GM12891 (cell line): ENCODE results near the gene PTAR1.

Experiments used
- DNase-seq: peaks from one replicate; pipeline ENCODE4 v3.0.0; 2011; ENCODE audit warnings: low spot score; ENCODE audit not compliant: insufficient read length
- FAIRE-seq: peaks from 2 replicates; lab custom pipeline; 2011; peaks lifted over from hg19 to GRCh38; lab: Jason Lieb, UNC
- PAX5 ChIP-seq: IDR thresholded peaks from 2 replicates; pipeline ENCODE4 v1.6.1; 2011; ENCODE audit warnings: low read length, moderate library complexity, mild to moderate bottlenecking; ENCODE audit not compliant: insufficient read depth, severe bottlenecking
- POLR2A ChIP-seq: IDR thresholded peaks from 2 replicates; pipeline ENCODE4 v1.6.1; 2011; ENCODE audit warnings: low read depth, low read length, control low read depth
- POLR2AphosphoS5 ChIP-seq: IDR thresholded peaks from 2 replicates; pipeline ENCODE4 v1.6.1; 2011; ENCODE audit warnings: low read depth, low read length, control low read depth
- POU2F2 ChIP-seq: IDR thresholded peaks from 2 replicates; pipeline ENCODE4 v1.6.1; 2011; ENCODE audit warnings: low read depth, mild to moderate bottlenecking, control low read depth, low read length, moderate library complexity
- SPI1 ChIP-seq: IDR thresholded peaks from 2 replicates; pipeline ENCODE4 v1.6.1; 2011; ENCODE audit warnings: low read depth, low read length, control low read depth
- TAF1 ChIP-seq: IDR thresholded peaks from 2 replicates; pipeline ENCODE4 v1.6.1; 2011; ENCODE audit warnings: low read depth, low read length, control low read depth

Gene PTAR1

GRCh38 chr9:69753830-69754229 is 6.0 kb downstream of the PTAR1 start:
- FAIRE-seq (peak; percentile 9), DNase-seq (no peak)
- no peak for TF ChIP-seq SPI1
- no peak for TF ChIP-seq PAX5
- TF ChIP-seq POLR2AphosphoS5: no peak
- no peak for TF ChIP-seq POU2F2

- no peak for TF ChIP-seq PAX5
- TF ChIP-seq POLR2A: no peak
- TF ChIP-seq POU2F2: no peak
- no peak for TF ChIP-seq POLR2AphosphoS5
- no peak for TF ChIP-seq SPI1
- TF ChIP-seq TAF1: no peak
- no peak for DNase-seq
- no peak for FAIRE-seq
Measured at GRCh38 chr9:69750085-69750484, 9.7 kb downstream of the PTAR1 start.

- FAIRE-seq (no peak), DNase-seq (no peak)
- no peak for TF ChIP-seq SPI1
- no peak for TF ChIP-seq TAF1
- TF ChIP-seq PAX5: no peak
Measured at GRCh38 chr9:69748304-69748703, 11.5 kb downstream of the PTAR1 start.

GRCh38 chr9:69746859-69747560 is 12.8 kb downstream of the PTAR1 start:
- FAIRE-seq (no peak), DNase-seq (no peak)
- no peak for TF ChIP-seq POLR2A
- no peak for TF ChIP-seq SPI1
- TF ChIP-seq PAX5: no peak

- FAIRE-seq: no peak
- DNase-seq: no peak
- no peak for TF ChIP-seq SPI1
- TF ChIP-seq TAF1: no peak
- no peak for TF ChIP-seq POU2F2
- no peak for TF ChIP-seq PAX5
- no peak for TF ChIP-seq POLR2AphosphoS5
- TF ChIP-seq POLR2A: no peak
Measured at GRCh38 chr9:69745716-69746437, 13.9 kb downstream of the PTAR1 start.

GRCh38 chr9:69744688-69745380 is 15.0 kb downstream of the PTAR1 start:
- FAIRE-seq (no peak), DNase-seq (no peak)
- TF ChIP-seq SPI1: no peak
- no peak for TF ChIP-seq POLR2AphosphoS5
- TF ChIP-seq POLR2A: no peak
- TF ChIP-seq TAF1: no peak
- no peak for TF ChIP-seq PAX5
- TF ChIP-seq POU2F2: no peak

- no peak for DNase-seq
- TF ChIP-seq POLR2A (no peak), SPI1 (peak; percentile 80), PAX5 (no peak), POLR2AphosphoS5 (no peak)
- FAIRE-seq: no peak
Measured at GRCh38 chr9:69743930-69744329, 15.9 kb downstream of the PTAR1 start.

GRCh38 chr9:69740872-69741505 is 18.8 kb downstream of the PTAR1 start:
- DNase-seq (no peak), FAIRE-seq (no peak)
- TF ChIP-seq POLR2A: no peak
- TF ChIP-seq POU2F2: no peak

- no peak for TF ChIP-seq TAF1
- TF ChIP-seq POLR2A: no peak
- TF ChIP-seq SPI1: no peak
- no peak for TF ChIP-seq PAX5
- no peak for TF ChIP-seq POLR2AphosphoS5
- no peak for TF ChIP-seq POU2F2
- no peak for FAIRE-seq
- no peak for DNase-seq
Measured at GRCh38 chr9:69731348-69731747, 28.5 kb downstream of the PTAR1 start.

GRCh38 chr9:69719983-69720382 is 39.8 kb downstream of the PTAR1 start:
- TF ChIP-seq POLR2A (no peak), PAX5 (no peak)
- FAIRE-seq (no peak), DNase-seq (no peak)
